Fibroblast of skin of scalp (primary cell): ENCODE measurements around the gene MUSTN1.

Source experiments
- DNase-seq: peaks from one replicate; pipeline ENCODE4 v3.0.0-alpha.2; 2013

Gene MUSTN1

GRCh38 chr3:52851348-52851747, 16.5 kb upstream of the MUSTN1 start:
- peak; percentile 40 for DNase-seq

- DNase-seq: no peak
These were observed 14.8 kb upstream of the MUSTN1 start for GRCh38 chr3:52849656-52850055.

GRCh38 chr3:52848617-52849016, 13.8 kb upstream of the MUSTN1 start:
- DNase-seq: peak; percentile 74

GRCh38 chr3:52847726-52848125, 12.9 kb upstream of the MUSTN1 start:
- DNase-seq: no peak

- DNase-seq: no peak
These were observed 12.4 kb upstream of the MUSTN1 start for GRCh38 chr3:52847241-52847640.

- DNase-seq: no peak
These were observed 11.7 kb upstream of the MUSTN1 start for GRCh38 chr3:52846432-52846965.

GRCh38 chr3:52845691-52846431, 11.0 kb upstream of the MUSTN1 start:
- no peak for DNase-seq

GRCh38 chr3:52845157-52845556, 10.3 kb upstream of the MUSTN1 start:
- no peak for DNase-seq

- DNase-seq: no peak
These were observed 9.6 kb upstream of the MUSTN1 start for GRCh38 chr3:52844290-52844975.

- DNase-seq: no peak
These were observed 9.1 kb upstream of the MUSTN1 start for GRCh38 chr3:52843881-52844280.

- DNase-seq: no peak
These were observed 8.5 kb upstream of the MUSTN1 start for GRCh38 chr3:52843108-52843865.

- no peak for DNase-seq
These were observed 7.6 kb upstream of the MUSTN1 start for GRCh38 chr3:52842424-52842823.

- DNase-seq: no peak
These were observed 7.1 kb upstream of the MUSTN1 start for GRCh38 chr3:52841981-52842340.

GRCh38 chr3:52841211-52841980, 6.6 kb upstream of the MUSTN1 start:
- DNase-seq: no peak

GRCh38 chr3:52839892-52840545, 5.2 kb upstream of the MUSTN1 start:
- DNase-seq: no peak

GRCh38 chr3:52839268-52839575, 4.4 kb upstream of the MUSTN1 start:
- DNase-seq: no peak

- DNase-seq: no peak
These were observed 3.9 kb upstream of the MUSTN1 start for GRCh38 chr3:52838561-52839267.

GRCh38 chr3:52836986-52837385, 2.2 kb upstream of the MUSTN1 start:
- no peak for DNase-seq

GRCh38 chr3:52836471-52836845, 1.6 kb upstream of the MUSTN1 start:
- DNase-seq: no peak

- DNase-seq: no peak
These were observed 1.1 kb upstream of the MUSTN1 start for GRCh38 chr3:52835766-52836470.

GRCh38 chr3:52833202-52833601, 1.6 kb downstream of the MUSTN1 start:
- no peak for DNase-seq
